OCI-LY7 (cell line): Measurements from ENCODE around the gene BPIFA2. TPM values are rescaled to one million over a fixed set of nuclear protein-coding genes. Genes with fewer than 3 reads are reported as not detected.

Experiments used
- BruUV-seq: library from RNA; stranded (reverse); fragments of 400-500 nt; replicated peaks from 2 replicates; lab custom pipeline; 2021; lab: Mats Ljungman, UMichigan
- CTCF ChIA-PET: fragments of 300-600 bp; sonication (Branson Sonifier 250); formaldehyde crosslinking; loops from one replicate; lab custom pipeline; 2022; ENCODE audit warnings: antibody characterized with exemption; ENCODE audit not compliant: unreplicated experiment; lab: Charles Lee
- POLR2A ChIA-PET: fragments of 300-600 bp; sonication (Branson Sonifier 250); formaldehyde crosslinking; loops from one replicate; lab custom pipeline; 2022; ENCODE audit warnings: antibody characterized with exemption; lab: Charles Lee
- DNase-seq: peaks from one replicate; pipeline ENCODE4 v3.0.0-alpha.2; 2015; ENCODE audit warnings: low spot score
- H2AFZ ChIP-seq: fragments of 200-600 bp; sonication (generic), shearing (Covaris generic); 2 replicates; pipeline ENCODE4 v1.6.1; 2014; ENCODE audit warnings: mild to moderate bottlenecking, antibody characterized with exemption, low read length, moderate library complexity
- H3K27ac ChIP-seq: fragments of 200-600 bp; sonication (generic); 2 replicates; pipeline ENCODE4 v1.5.1; 2014; ENCODE audit warnings: mixed run types, low read depth, mild to moderate bottlenecking, moderate library complexity, low read length, inconsistent platforms; ENCODE audit not compliant: poor library complexity, severe bottlenecking
- H3K36me3 ChIP-seq: fragments of 200-600 bp; sonication (generic); 2 replicates; pipeline ENCODE4 v1.6.1; 2014; ENCODE audit warnings: mild to moderate bottlenecking, antibody characterized with exemption, low read length, moderate library complexity, mixed read lengths; ENCODE audit not compliant: insufficient read depth
- H3K4me1 ChIP-seq: fragments of 200-600 bp; sonication (generic); 2 replicates; pipeline ENCODE4 v1.5.1; 2014; ENCODE audit warnings: mild to moderate bottlenecking, low read length; ENCODE audit not compliant: insufficient read depth, poor library complexity, severe bottlenecking
- H3K4me2 ChIP-seq: fragments of 200-600 bp; sonication (generic); 2 replicates; pipeline ENCODE4 v1.6.1; 2014; ENCODE audit warnings: mild to moderate bottlenecking, low read length
- H3K4me3 ChIP-seq: fragments of 200-600 bp; sonication (generic); 2 replicates; pipeline ENCODE4 v1.5.1; 2014; ENCODE audit warnings: mild to moderate bottlenecking, low read depth, low read length; ENCODE audit not compliant: poor library complexity, severe bottlenecking
- H3K79me2 ChIP-seq: fragments of 200-600 bp; sonication (generic); 2 replicates; pipeline ENCODE4 v1.6.1; 2016; ENCODE audit warnings: low read depth, mild to moderate bottlenecking, low read length, moderate library complexity, mixed read lengths; ENCODE audit not compliant: insufficient read depth
- H3K9me2 ChIP-seq: fragments of 200-600 bp; sonication (generic); 2 replicates; pipeline ENCODE4 v1.6.1; 2016; ENCODE audit warnings: mild to moderate bottlenecking, low read length, mixed read lengths; ENCODE audit not compliant: insufficient read depth
- H3K9me3 ChIP-seq: fragments of 200-600 bp; sonication (generic); 2 replicates; pipeline ENCODE4 v1.6.1; 2014; ENCODE audit warnings: mild to moderate bottlenecking, mixed run types, low read length, mixed read lengths
- H4K20me1 ChIP-seq: fragments of 200-600 bp; sonication (generic); 2 replicates; pipeline ENCODE4 v1.6.1; 2014; ENCODE audit warnings: mild to moderate bottlenecking, antibody characterized with exemption, low read length, moderate library complexity, mixed read lengths; ENCODE audit not compliant: insufficient read depth
- CTCF ChIP-seq: fragments of 200-600 bp; sonication (generic); conservative IDR thresholded peaks from 2 replicates; pipeline ENCODE4 v1.5.1; 2014; ENCODE audit warnings: mild to moderate bottlenecking, antibody characterized with exemption, low read length, moderate library complexity, mixed read lengths
- EZH2phosphoT487 ChIP-seq: fragments of 200-600 bp; sonication (generic); IDR thresholded peaks from 2 replicates; pipeline ENCODE4 v1.6.1; 2018; ENCODE audit warnings: low read depth, borderline replicate concordance, mild to moderate bottlenecking, mixed run types, antibody characterized with exemption, low read length, moderate library complexity, mixed read lengths
- intact Hi-C: fragments of 100-400 bp; cut with micrococcal nuclease; formaldehyde crosslinking; loops from one replicate; pipeline ENCODE4 v1.10.0; 2022; ENCODE audit not compliant: unreplicated experiment
- total RNA-seq, 2 experiments: library from RNA; depleted of rRNA in 1 of 2; stranded (reverse); fragments of >200 nt in 1 of 2; shearing (Covaris generic) in 1 of 2; gene quantifications; 2 replicates each; pipeline ENCODE4 v1.2.3, GENCODE V29; 2014 to 2022

The BPIFA2 gene
- total RNA-seq, 2 experiments from 2014 or later: not detected

DNA sequence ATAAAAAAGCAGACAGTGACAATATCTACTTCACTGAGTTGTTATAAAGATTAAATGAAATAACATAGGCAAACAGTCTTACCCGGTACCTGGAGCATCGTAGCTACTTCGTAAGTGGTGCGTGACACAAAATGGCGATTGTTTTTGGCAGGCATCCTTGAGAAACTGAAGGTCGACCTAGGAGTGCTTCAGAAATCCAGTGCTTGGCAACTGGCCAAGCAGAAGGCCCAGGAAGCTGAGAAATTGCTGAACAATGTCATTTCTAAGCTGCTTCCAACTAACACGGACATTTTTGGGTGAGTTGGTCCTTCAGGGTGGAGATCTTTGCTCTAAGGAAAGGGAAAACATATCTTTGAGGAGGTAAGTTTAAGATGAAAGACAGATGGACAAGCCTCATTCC lies 4.8 kb downstream of the BPIFA2 start:
- Histone ChIP-seq H3K4me1 (no peaks in the 10 kb centered on the region), H3K4me3 (no peak overlapping the region), H3K79me2 (no peaks in the 10 kb centered on the region), H3K27ac (no peak overlapping the region), H3K4me2 (no peak overlapping the region), H4K20me1 (no peaks in the 10 kb centered on the region), H2AFZ (no peak overlapping the region), H3K9me2 (no peaks in the 10 kb centered on the region), H3K36me3 (no peaks in the 10 kb centered on the region), H3K9me3 (peaks cover 11% of the 10 kb centered on the region)
- DNase-seq: no peak
- TF ChIP-seq CTCF: no peak
- intact Hi-C loops: no loop called here
- no TSS peak for BruUV-seq
- ChIA-PET CTCF (no interaction called here), POLR2A (no interaction called here)

DNA sequence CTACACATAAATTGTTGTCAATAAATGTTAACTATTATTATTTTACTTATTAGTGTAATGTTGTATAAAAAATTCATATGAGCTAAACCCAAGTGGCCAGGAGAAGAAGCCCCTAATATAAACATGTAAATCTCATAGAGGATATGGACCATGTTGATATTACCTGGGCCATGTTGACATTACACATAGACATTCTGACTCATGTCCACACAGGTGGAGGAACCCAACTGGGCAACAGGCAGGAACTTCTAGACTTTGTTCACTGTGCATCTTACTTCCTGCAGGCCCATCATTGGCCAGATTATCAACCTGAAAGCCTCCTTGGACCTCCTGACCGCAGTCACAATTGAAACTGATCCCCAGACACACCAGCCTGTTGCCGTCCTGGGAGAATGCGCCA lies 7.2 kb downstream of the BPIFA2 start:
- Histone ChIP-seq H3K79me2 (no peaks in the 10 kb centered on the region), H3K9me2 (no peaks in the 10 kb centered on the region), H2AFZ (no peak overlapping the region), H3K4me1 (no peaks in the 10 kb centered on the region), H3K4me2 (no peak overlapping the region), H3K27ac (no peak overlapping the region), H3K36me3 (no peaks in the 10 kb centered on the region), H3K9me3 (no peaks in the 10 kb centered on the region), H3K4me3 (no peak overlapping the region), H4K20me1 (no peaks in the 10 kb centered on the region)
- intact Hi-C loops: no loop called here
- TF ChIP-seq CTCF: no peak
- no peak for TF ChIP-seq EZH2phosphoT487
- DNase-seq: no peak
- ChIA-PET CTCF (no interaction called here), POLR2A (interaction anchor here (0.6 to 1.0 kb wide), 2 partner anchors 23 to 1538 kb away, joined by 3 to 9 read pairs; no protein-coding TSS in a partner anchor)
- no TSS peak for BruUV-seq

- no peaks in the 10 kb centered on the region for H4K20me1 ChIP-seq
- DNase-seq: no peak
- H3K27ac ChIP-seq: no peak overlapping the region
- no TSS peak for BruUV-seq
- intact Hi-C loops: no loop called here
- no peak overlapping the region for H3K4me3 ChIP-seq
- H3K4me2 ChIP-seq: no peak overlapping the region
- ChIA-PET CTCF (no interaction called here), POLR2A (no interaction called here)
- H3K4me1 ChIP-seq: no peaks in the 10 kb centered on the region
- no peaks in the 10 kb centered on the region for H3K9me2 ChIP-seq
- no peaks in the 10 kb centered on the region for H3K79me2 ChIP-seq
- no peaks in the 10 kb centered on the region for H3K9me3 ChIP-seq
- H2AFZ ChIP-seq: no peak overlapping the region
- H3K36me3 ChIP-seq: no peaks in the 10 kb centered on the region
- TF ChIP-seq EZH2phosphoT487: no peak
- TF ChIP-seq CTCF: no peak
Measured at GRCh38 chr20:33176101-33176500, 8.1 kb downstream of the BPIFA2 start.
